SK-N-SH (cell line): ENCODE data around the gene TULP1.

ENCODE experiments used
- EZH2phosphoT487 ChIP-seq: fragments of 200-600 bp; sonication (generic); IDR thresholded peaks from 2 replicates; pipeline ENCODE4 v1.6.1; 2017; ENCODE audit warnings: low read depth, mixed run types, mild to moderate bottlenecking, antibody characterized with exemption, moderate library complexity, borderline replicate concordance
- TAF1 ChIP-seq: IDR thresholded peaks from 2 replicates; pipeline ENCODE4 v1.6.1; 2012; ENCODE audit warnings: low read depth, mild to moderate bottlenecking, low read length, moderate library complexity, borderline replicate concordance

DNA sequence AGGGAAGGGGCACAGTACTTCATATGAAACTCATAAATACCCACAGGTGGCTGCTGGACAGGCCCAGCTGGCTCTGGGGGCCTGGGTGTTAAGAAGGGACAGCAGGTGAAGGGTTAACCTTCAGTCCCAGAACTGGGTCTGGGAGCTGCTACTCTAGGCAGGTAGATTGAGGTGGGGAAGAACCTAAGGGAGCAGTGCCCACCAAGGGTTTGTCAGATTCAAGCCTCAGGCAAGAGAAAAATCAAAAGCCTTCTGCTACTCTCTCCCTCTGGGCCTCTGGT is 38.9 kb downstream of the TULP1 start:
- no peak for TF ChIP-seq EZH2phosphoT487
- no peak for TF ChIP-seq TAF1
